Liver (tissue), 9 donors: ENCODE data around the gene SPTLC2. TPM values are rescaled to one million over a fixed set of nuclear protein-coding genes. Genes with fewer than 3 reads are reported as not detected.

Source experiments
- DNase-seq: peaks from one replicate; pipeline ENCODE4 v3.0.0-alpha.2; 2017; ENCODE audit warnings: low spot score
- H3K27ac ChIP-seq, 2 donors: one replicate each; pipeline ENCODE4 v1.7.0; 2013; ENCODE audit warnings: inconsistent platforms in 2 of 2, low read length in 2 of 2, control low read depth in 1 of 2, low read depth in 1 of 2, mild to moderate bottlenecking in 1 of 2
- H3K27me3 ChIP-seq, 4 donors: one replicate each; pipeline versions ENCODE4 v1.6.1 to v1.7.0; 2013; ENCODE audit warnings: low read length in 3 of 4, inconsistent platforms in 1 of 4, mild to moderate bottlenecking in 1 of 4, moderate library complexity in 1 of 4; ENCODE audit not compliant: control insufficient read depth in 4 of 4, insufficient read depth in 4 of 4
- H3K36me3 ChIP-seq, 4 donors: one replicate each; pipeline versions ENCODE4 v1.6.1 to v1.7.0; 2013; ENCODE audit warnings: low read length in 3 of 4, mild to moderate bottlenecking in 3 of 4, low read depth in 1 of 4, moderate library complexity in 1 of 4; ENCODE audit not compliant: control insufficient read depth in 4 of 4, insufficient read depth in 3 of 4
- H3K4me1 ChIP-seq, 4 donors: one replicate each; pipeline versions ENCODE4 v1.6.1 to v1.7.0; 2013; ENCODE audit warnings: low read length in 3 of 4, mild to moderate bottlenecking in 3 of 4, moderate library complexity in 1 of 4; ENCODE audit not compliant: control insufficient read depth in 4 of 4, insufficient read depth in 4 of 4
- H3K4me3 ChIP-seq, 3 donors: one replicate each; pipeline versions ENCODE4 v1.6.1 to v1.7.0; 2013; ENCODE audit warnings: low read length in 3 of 3, control low read depth in 1 of 3, low read depth in 1 of 3, mild to moderate bottlenecking in 1 of 3
- H3K9ac ChIP-seq, 2 donors: one replicate each; pipeline ENCODE4 v1.7.0; 2013; ENCODE audit warnings: low read length in 2 of 2, mild to moderate bottlenecking in 2 of 2, moderate library complexity in 2 of 2, control low read depth in 1 of 2, low read depth in 1 of 2
- H3K9me3 ChIP-seq, 4 donors: one replicate each; pipeline versions ENCODE4 v1.6.1 to v1.7.0; 2013; ENCODE audit warnings: low read length in 3 of 4; ENCODE audit not compliant: control insufficient read depth in 4 of 4
- FOXA1 ChIP-seq: IDR thresholded peaks from 2 replicates; pipeline ENCODE4 v1.6.1; 2016; ENCODE audit warnings: antibody characterized with exemption
- FOXA2 ChIP-seq: IDR thresholded peaks from 2 replicates; pipeline ENCODE4 v1.6.1; 2016; ENCODE audit warnings: antibody characterized with exemption
- GABPA ChIP-seq, 2 donors: IDR thresholded peaks in 1 of 2; conservative IDR thresholded peaks in 1 of 2; 2 replicates each; pipeline ENCODE4 v1.6.1; 2016; ENCODE audit warnings: antibody characterized with exemption in 2 of 2, mild to moderate bottlenecking in 1 of 2, moderate library complexity in 1 of 2
- HNF4A ChIP-seq, 2 donors: conservative IDR thresholded peaks; 2 replicates each; pipeline ENCODE4 v1.6.1; 2016; ENCODE audit warnings: antibody characterized with exemption in 2 of 2, mild to moderate bottlenecking in 2 of 2
- JUND ChIP-seq, 2 donors: IDR thresholded peaks; 2 replicates each; pipeline ENCODE4 v1.6.1; 2016; ENCODE audit warnings: antibody characterized with exemption in 2 of 2
- NR2F2 ChIP-seq: IDR thresholded peaks from 2 replicates; pipeline ENCODE4 v1.6.1; 2016; ENCODE audit warnings: antibody characterized with exemption
- RAD21 ChIP-seq, 2 donors: IDR thresholded peaks; 2 replicates each; pipeline ENCODE4 v1.6.1; 2016; ENCODE audit warnings: antibody characterized with exemption in 2 of 2, mild to moderate bottlenecking in 2 of 2
- RXRA ChIP-seq, 2 donors: IDR thresholded peaks; 2 replicates each; pipeline ENCODE4 v1.6.1; 2017 to 2018; ENCODE audit warnings: antibody characterized with exemption in 2 of 2, mild to moderate bottlenecking in 1 of 2
- SP1 ChIP-seq: IDR thresholded peaks from 2 replicates; pipeline ENCODE4 v1.6.1; 2018; ENCODE audit warnings: antibody characterized with exemption, mild to moderate bottlenecking
- TAF1 ChIP-seq: conservative IDR thresholded peaks from 2 replicates; pipeline ENCODE4 v1.6.1; 2016; ENCODE audit warnings: antibody characterized with exemption, mild to moderate bottlenecking
- YY1 ChIP-seq: IDR thresholded peaks from 2 replicates; pipeline ENCODE4 v1.6.1; 2016; ENCODE audit warnings: antibody characterized with exemption, mild to moderate bottlenecking
- WGBS: extraction: QIAGEN DNeasy Blood & Tissue Kit; methylation state at CpG from one replicate; pipeline ENCODE4 v1.1.7; 2013; 5-methylcytosine and 5-hydroxymethylcytosine counted together
- polyA plus RNA-seq, 2 donors: library from polyadenylated mRNA; stranded (reverse) in 1 of 2; unstranded in 1 of 2; fragments of 200-250 nt in 1 of 2; fragments of >200 nt in 1 of 2; fragmentation: Nextera tagmentation in 1 of 2; extraction: Ambion mirVana in 1 of 2; gene quantifications; one replicate each; pipeline versions ENCODE4 v1.2.1 to v1.2.3, GENCODE V29; 2013 to 2015
- total RNA-seq, 2 donors: library from RNA; depleted of rRNA; stranded (reverse); fragments of >200 nt; gene quantifications; one replicate each; pipeline ENCODE4 v1.2.3, GENCODE V29; 2014
- TF ChIP-seq, protein P1 (sequence below): IDR thresholded peaks from 2 replicates; pipeline ENCODE4 v1.6.1; 2016; ENCODE audit warnings: antibody characterized with exemption, mild to moderate bottlenecking
- TF ChIP-seq, protein P2 (sequence below): IDR thresholded peaks from 2 replicates; pipeline ENCODE4 v1.6.1; 2016; ENCODE audit warnings: antibody characterized with exemption
- TF ChIP-seq, protein P3 (sequence below): fragments of 150-350 bp; IDR thresholded peaks from 2 replicates; pipeline ENCODE4 v1.5.1; 2017; ENCODE audit warnings: improper control_type of control experiment, low read depth, low read length; ENCODE audit not compliant: missing input control
- TF ChIP-seq, protein P4 (sequence below): IDR thresholded peaks from 2 replicates; pipeline ENCODE4 v1.6.1; 2016; ENCODE audit warnings: antibody characterized with exemption
- TF ChIP-seq, protein P5 (sequence below): IDR thresholded peaks from 2 replicates; pipeline ENCODE4 v1.6.1; 2016; ENCODE audit warnings: antibody characterized with exemption
- donor health status: healthy.
- donor health status: healthy.
- donor health status: healthy.
- donor health status: healthy.
- donor health status: healthy.

Gene SPTLC2
- total and polyA plus RNA-seq, 4 donors, result 3.9 to 19.2 (median 9.9) TPM

DNA sequence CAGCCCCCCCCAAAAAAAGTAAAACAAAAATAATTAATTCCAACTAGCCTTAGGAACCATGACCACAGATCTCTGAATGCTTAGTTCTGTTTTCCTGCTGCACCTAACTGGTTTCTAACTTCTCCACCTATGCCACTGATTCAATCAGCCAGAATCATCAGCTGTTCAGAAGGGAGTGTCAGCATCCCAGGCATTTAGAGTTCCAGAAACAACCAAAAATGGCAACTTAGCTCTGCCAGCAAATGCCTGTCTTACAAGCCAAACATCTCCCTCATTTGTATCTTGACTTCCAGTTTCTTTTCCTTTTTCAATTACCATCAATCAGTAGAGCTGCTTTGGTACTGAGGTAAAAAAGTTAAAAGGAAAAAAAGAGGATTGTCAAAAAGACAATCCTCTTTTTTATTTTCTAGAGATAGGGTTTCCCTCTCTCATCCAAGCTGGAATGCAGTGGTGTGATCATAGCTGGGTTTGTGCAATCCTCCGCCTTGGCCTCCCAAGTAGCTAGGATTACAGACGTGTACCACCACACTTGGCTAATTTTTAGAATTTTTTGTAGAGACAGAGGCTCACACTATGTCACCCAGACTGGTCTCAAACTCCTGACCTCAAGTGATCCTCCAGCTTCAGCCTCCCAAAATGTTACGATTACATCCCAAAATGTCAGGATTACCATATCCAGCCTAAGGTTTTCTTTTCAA lies 72.7 kb downstream of the SPTLC2 start:
- WGBS, result 96% methylated on average over 3 of the region's 3 CpGs
- H3K27me3 ChIP-seq, result no peaks in the 10 kb centered on the region
- no peak for DNase-seq
- H3K9ac ChIP-seq, result no peak overlapping the region
- H3K9me3 ChIP-seq, result no peaks in the 10 kb centered on the region
- no peaks in the 10 kb centered on the region for H3K4me1 ChIP-seq
- peaks cover 0 to 2% (median under 1%) of the 10 kb centered on the region in 4 donors for H3K36me3 ChIP-seq
- H3K4me3 ChIP-seq, result no peak overlapping the region
- H3K27ac ChIP-seq, result no peak overlapping the region
- TF ChIP-seq RAD21 (IDR thresholded peaks at IDR 0.05) (no peak), NR2F2 (no peak), RXRA (IDR thresholded peaks at IDR 0.05) (no peak), SP1 (no peak), FOXA2 (no peak), GABPA (IDR thresholded peaks at IDR 0.05 in 1 of 2, conservative IDR thresholded peaks at IDR 0.05 in 1 of 2) (no peak), FOXA1 (no peak), JUND (IDR thresholded peaks at IDR 0.05) (no peak), TAF1 (no peak)
- TF ChIP-seq, protein P1, sequence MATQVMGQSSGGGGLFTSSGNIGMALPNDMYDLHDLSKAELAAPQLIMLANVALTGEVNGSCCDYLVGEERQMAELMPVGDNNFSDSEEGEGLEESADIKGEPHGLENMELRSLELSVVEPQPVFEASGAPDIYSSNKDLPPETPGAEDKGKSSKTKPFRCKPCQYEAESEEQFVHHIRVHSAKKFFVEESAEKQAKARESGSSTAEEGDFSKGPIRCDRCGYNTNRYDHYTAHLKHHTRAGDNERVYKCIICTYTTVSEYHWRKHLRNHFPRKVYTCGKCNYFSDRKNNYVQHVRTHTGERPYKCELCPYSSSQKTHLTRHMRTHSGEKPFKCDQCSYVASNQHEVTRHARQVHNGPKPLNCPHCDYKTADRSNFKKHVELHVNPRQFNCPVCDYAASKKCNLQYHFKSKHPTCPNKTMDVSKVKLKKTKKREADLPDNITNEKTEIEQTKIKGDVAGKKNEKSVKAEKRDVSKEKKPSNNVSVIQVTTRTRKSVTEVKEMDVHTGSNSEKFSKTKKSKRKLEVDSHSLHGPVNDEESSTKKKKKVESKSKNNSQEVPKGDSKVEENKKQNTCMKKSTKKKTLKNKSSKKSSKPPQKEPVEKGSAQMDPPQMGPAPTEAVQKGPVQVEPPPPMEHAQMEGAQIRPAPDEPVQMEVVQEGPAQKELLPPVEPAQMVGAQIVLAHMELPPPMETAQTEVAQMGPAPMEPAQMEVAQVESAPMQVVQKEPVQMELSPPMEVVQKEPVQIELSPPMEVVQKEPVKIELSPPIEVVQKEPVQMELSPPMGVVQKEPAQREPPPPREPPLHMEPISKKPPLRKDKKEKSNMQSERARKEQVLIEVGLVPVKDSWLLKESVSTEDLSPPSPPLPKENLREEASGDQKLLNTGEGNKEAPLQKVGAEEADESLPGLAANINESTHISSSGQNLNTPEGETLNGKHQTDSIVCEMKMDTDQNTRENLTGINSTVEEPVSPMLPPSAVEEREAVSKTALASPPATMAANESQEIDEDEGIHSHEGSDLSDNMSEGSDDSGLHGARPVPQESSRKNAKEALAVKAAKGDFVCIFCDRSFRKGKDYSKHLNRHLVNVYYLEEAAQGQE, result no peak
- TF ChIP-seq, protein P2, sequence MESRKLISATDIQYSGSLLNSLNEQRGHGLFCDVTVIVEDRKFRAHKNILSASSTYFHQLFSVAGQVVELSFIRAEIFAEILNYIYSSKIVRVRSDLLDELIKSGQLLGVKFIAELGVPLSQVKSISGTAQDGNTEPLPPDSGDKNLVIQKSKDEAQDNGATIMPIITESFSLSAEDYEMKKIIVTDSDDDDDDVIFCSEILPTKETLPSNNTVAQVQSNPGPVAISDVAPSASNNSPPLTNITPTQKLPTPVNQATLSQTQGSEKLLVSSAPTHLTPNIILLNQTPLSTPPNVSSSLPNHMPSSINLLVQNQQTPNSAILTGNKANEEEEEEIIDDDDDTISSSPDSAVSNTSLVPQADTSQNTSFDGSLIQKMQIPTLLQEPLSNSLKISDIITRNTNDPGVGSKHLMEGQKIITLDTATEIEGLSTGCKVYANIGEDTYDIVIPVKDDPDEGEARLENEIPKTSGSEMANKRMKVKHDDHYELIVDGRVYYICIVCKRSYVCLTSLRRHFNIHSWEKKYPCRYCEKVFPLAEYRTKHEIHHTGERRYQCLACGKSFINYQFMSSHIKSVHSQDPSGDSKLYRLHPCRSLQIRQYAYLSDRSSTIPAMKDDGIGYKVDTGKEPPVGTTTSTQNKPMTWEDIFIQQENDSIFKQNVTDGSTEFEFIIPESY, result no peak
- TF ChIP-seq, protein P3, sequence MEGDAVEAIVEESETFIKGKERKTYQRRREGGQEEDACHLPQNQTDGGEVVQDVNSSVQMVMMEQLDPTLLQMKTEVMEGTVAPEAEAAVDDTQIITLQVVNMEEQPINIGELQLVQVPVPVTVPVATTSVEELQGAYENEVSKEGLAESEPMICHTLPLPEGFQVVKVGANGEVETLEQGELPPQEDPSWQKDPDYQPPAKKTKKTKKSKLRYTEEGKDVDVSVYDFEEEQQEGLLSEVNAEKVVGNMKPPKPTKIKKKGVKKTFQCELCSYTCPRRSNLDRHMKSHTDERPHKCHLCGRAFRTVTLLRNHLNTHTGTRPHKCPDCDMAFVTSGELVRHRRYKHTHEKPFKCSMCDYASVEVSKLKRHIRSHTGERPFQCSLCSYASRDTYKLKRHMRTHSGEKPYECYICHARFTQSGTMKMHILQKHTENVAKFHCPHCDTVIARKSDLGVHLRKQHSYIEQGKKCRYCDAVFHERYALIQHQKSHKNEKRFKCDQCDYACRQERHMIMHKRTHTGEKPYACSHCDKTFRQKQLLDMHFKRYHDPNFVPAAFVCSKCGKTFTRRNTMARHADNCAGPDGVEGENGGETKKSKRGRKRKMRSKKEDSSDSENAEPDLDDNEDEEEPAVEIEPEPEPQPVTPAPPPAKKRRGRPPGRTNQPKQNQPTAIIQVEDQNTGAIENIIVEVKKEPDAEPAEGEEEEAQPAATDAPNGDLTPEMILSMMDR, result no peak
- TF ChIP-seq, protein P4, sequence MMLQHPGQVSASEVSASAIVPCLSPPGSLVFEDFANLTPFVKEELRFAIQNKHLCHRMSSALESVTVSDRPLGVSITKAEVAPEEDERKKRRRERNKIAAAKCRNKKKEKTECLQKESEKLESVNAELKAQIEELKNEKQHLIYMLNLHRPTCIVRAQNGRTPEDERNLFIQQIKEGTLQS, result no peak

DNA sequence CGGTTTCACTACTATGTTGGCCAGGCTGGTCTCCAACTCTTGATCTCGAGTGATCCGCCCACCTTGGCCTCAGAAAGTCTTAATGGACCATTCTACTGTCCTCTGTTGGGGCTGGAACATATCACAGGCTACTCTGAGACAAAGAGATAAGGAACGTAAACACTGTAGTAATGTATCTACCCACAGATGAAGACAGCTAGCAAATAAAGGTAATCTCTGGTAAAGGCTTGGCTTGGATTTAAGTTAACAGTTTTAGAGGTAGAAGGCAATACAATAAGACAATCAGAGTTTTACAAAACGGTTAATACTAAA lies 73.2 kb downstream of the SPTLC2 start:
- WGBS, result 81% methylated on average over 5 of the region's 5 CpGs
- Histone ChIP-seq H3K9ac (no peak overlapping the region), H3K27ac (no peak overlapping the region), H3K36me3 (no peaks in the 10 kb centered on the region), H3K9me3 (no peaks in the 10 kb centered on the region), H3K27me3 (no peaks in the 10 kb centered on the region), H3K4me1 (no peaks in the 10 kb centered on the region), H3K4me3 (no peak overlapping the region)
- TF ChIP-seq HNF4A (conservative IDR thresholded peaks at IDR 0.05) (no peak), JUND (IDR thresholded peaks at IDR 0.05) (no peak), FOXA2 (no peak), GABPA (IDR thresholded peaks at IDR 0.05 in 1 of 2, conservative IDR thresholded peaks at IDR 0.05 in 1 of 2) (no peak), RXRA (IDR thresholded peaks at IDR 0.05) (no peak), FOXA1 (no peak), YY1 (no peak), NR2F2 (no peak), RAD21 (IDR thresholded peaks at IDR 0.05) (no peak), TAF1 (no peak)
- TF ChIP-seq, protein P1, result no peak
- TF ChIP-seq, protein P4, result no peak
- TF ChIP-seq, protein P2, result no peak
- TF ChIP-seq, protein P5, sequence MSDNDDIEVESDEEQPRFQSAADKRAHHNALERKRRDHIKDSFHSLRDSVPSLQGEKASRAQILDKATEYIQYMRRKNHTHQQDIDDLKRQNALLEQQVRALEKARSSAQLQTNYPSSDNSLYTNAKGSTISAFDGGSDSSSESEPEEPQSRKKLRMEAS, result no peak
- DNase-seq, result no peak
